OCI-LY3 (cell line): ENCODE measurements around the gene STX10.
A peak's percentile ranks its signal among the peaks of the same experiment; 100 is the strongest.

Source experiments
- H2AFZ ChIP-seq: fragments of 200-600, 300-600 bp; shearing (Covaris generic); 2 replicates; pipeline ENCODE4 v1.6.0; 2014; ENCODE audit warnings: antibody characterized with exemption, low read depth, low read length
- H3K27ac ChIP-seq: fragments of 200-600, 300-600 bp; sonication (generic); 2 replicates; pipeline ENCODE4 v1.5.1; 2014; ENCODE audit warnings: mild to moderate bottlenecking, low read length, moderate library complexity, mixed read lengths
- H3K27me3 ChIP-seq: fragments of 200-600, 300-600 bp; sonication (generic); 2 replicates; pipeline ENCODE4 v1.6.1; 2014; ENCODE audit warnings: low read depth, low read length, mixed read lengths
- H3K36me3 ChIP-seq: fragments of 200-600, 300-600 bp; sonication (generic); replicated peaks from 2 replicates; pipeline ENCODE3; 2014; ENCODE audit warnings: low read depth, low read length, mixed read lengths
- H3K4me1 ChIP-seq: fragments of 300-600, 200-600 bp; sonication (generic); 2 replicates; pipeline ENCODE4 v1.6.1; 2014; ENCODE audit warnings: low read length, mixed read lengths
- H3K4me2 ChIP-seq: fragments of 200-600, 300-600 bp; sonication (generic); 2 replicates; pipeline ENCODE4 v1.6.1; 2014; ENCODE audit warnings: low read length, mixed read lengths
- H3K4me3 ChIP-seq: fragments of 300-600, 200-600 bp; sonication (generic); 2 replicates; pipeline ENCODE4 v1.5.1; 2014; ENCODE audit warnings: antibody characterized with exemption, mild to moderate bottlenecking, low read length, moderate library complexity
- H3K79me2 ChIP-seq: fragments of 300-600, 200-600 bp; shearing (Covaris generic); 2 replicates; pipeline ENCODE4 v1.6.1; 2014; ENCODE audit warnings: mild to moderate bottlenecking, low read length, mixed read lengths
- H3K9ac ChIP-seq: fragments of 300-600, 200-600 bp; shearing (Covaris generic); 2 replicates; pipeline ENCODE4 v1.6.0; 2014; ENCODE audit warnings: mild to moderate bottlenecking, low read length, moderate library complexity
- H3K9me3 ChIP-seq: fragments of 200-600, 300-600 bp; shearing (Covaris generic); 2 replicates; pipeline ENCODE4 v1.6.1; 2014; ENCODE audit warnings: low read length, mixed read lengths; ENCODE audit not compliant: insufficient read depth
- H4K20me1 ChIP-seq: fragments of 200-600, 300-600 bp; sonication (generic); 2 replicates; pipeline ENCODE4 v1.6.1; 2016; ENCODE audit warnings: low read length, mixed read lengths; ENCODE audit not compliant: insufficient read depth
- CTCF ChIP-seq: fragments of 200-600, 300-600 bp; sonication (generic); IDR thresholded peaks from 2 replicates; pipeline ENCODE4 v1.5.1; 2014; ENCODE audit warnings: antibody characterized with exemption, low read length, low read depth
- EZH2phosphoT487 ChIP-seq: fragments of 200-600 bp; shearing (Covaris generic); IDR thresholded peaks from 2 replicates; pipeline ENCODE4 v1.6.1; 2018; ENCODE audit warnings: antibody characterized with exemption, mixed run types, low read depth

Gene STX10

GRCh38 chr19:13119627-13120026, 30.5 kb downstream of the STX10 start:
- H3K4me1 ChIP-seq: peaks cover 16% of the 10 kb centered on the region
- H3K4me2 ChIP-seq: peak overlapping the region; percentile 78
- peak overlapping the region; percentile 99 for H3K9ac ChIP-seq
- H3K9me3 ChIP-seq: no peaks in the 10 kb centered on the region
- peaks cover 7% of the 10 kb centered on the region for H3K36me3 ChIP-seq
- H3K27ac ChIP-seq: no peak overlapping the region
- peak overlapping the region; percentile 96 for H3K4me3 ChIP-seq
- TF ChIP-seq CTCF (no peak), EZH2phosphoT487 (no peak)
- peaks cover 86% of the 10 kb centered on the region for H3K79me2 ChIP-seq
- no peak overlapping the region for H2AFZ ChIP-seq
- peaks cover 50% of the 10 kb centered on the region for H4K20me1 ChIP-seq
- H3K27me3 ChIP-seq: no peaks in the 10 kb centered on the region

GRCh38 chr19:13118424-13119193, 31.6 kb downstream of the STX10 start:
- TF ChIP-seq CTCF: no peak
- TF ChIP-seq EZH2phosphoT487: no peak
- H3K4me1 ChIP-seq: peaks cover 16% of the 10 kb centered on the region

GRCh38 chr19:13117772-13118423, 32.3 kb downstream of the STX10 start, which contains the start of gene NACC1:
TSS of gene NACC1 (plus strand) at chr19:13118264. CDS start at chr19:13135208, 16,944 bp downstream.
- peaks cover 7% of the 10 kb centered on the region for H3K36me3 ChIP-seq
- peak within 1 kb of the TSS; percentile 84 for H2AFZ ChIP-seq

More at GRCh38 chr19:13118424-13119193, 31.6 kb downstream of the STX10 start:
- peaks cover 7% of the 10 kb centered on the region for H3K36me3 ChIP-seq
- H3K4me3 ChIP-seq: peak overlapping the region; percentile 96
- no peak overlapping the region for H2AFZ ChIP-seq
- H3K4me2 ChIP-seq: peak overlapping the region; percentile 78
- no peaks in the 10 kb centered on the region for H3K27me3 ChIP-seq
- H3K9me3 ChIP-seq: no peaks in the 10 kb centered on the region
- peak overlapping the region; percentile 99 for H3K9ac ChIP-seq
- H4K20me1 ChIP-seq: peaks cover 45% of the 10 kb centered on the region
- peak overlapping the region; percentile 72 for H3K27ac ChIP-seq
- peaks cover 76% of the 10 kb centered on the region for H3K79me2 ChIP-seq

More at GRCh38 chr19:13117772-13118423, 32.3 kb downstream of the STX10 start, which contains the start of gene NACC1:
- H4K20me1 ChIP-seq: peaks cover 41% of the 10 kb centered on the region
- no peak for TF ChIP-seq CTCF
- TF ChIP-seq EZH2phosphoT487: no peak
- peak within 1 kb of the TSS; percentile 96 for H3K4me3 ChIP-seq
- no peaks in the 10 kb centered on the region for H3K27me3 ChIP-seq
- H3K79me2 ChIP-seq: peaks cover 69% of the 10 kb centered on the region
- no peaks in the 10 kb centered on the region for H3K9me3 ChIP-seq
- peaks cover 16% of the 10 kb centered on the region for H3K4me1 ChIP-seq
- peak within 1 kb of the TSS; percentile 80 for H3K27ac ChIP-seq
- peak within 1 kb of the TSS; percentile 97 for H3K4me2 ChIP-seq
- H3K9ac ChIP-seq: peak within 1 kb of the TSS; percentile 99
